GM06990 (cell line): Measurements from ENCODE around the gene PTPN13.

Source experiments
- DNase-seq: peaks from one replicate; pipeline ENCODE4 v3.0.0-alpha.2; 2011; ENCODE audit not compliant: insufficient read length; ENCODE audit errors: extremely low read depth
- H3K27me3 ChIP-seq: replicated peaks from 2 replicates; pipeline ENCODE4 v1.6.0; 2011; ENCODE audit warnings: low read length; ENCODE audit not compliant: control insufficient read depth, insufficient read depth
- H3K36me3 ChIP-seq: 2 replicates; pipeline ENCODE4 v1.5.1; 2011; ENCODE audit warnings: low read length; ENCODE audit not compliant: control insufficient read depth, insufficient read depth
- H3K4me3 ChIP-seq: replicated peaks from 2 replicates; pipeline ENCODE4 v1.5.1; 2011; ENCODE audit warnings: low read depth, mild to moderate bottlenecking, control low read depth, low read length
- CTCF ChIP-seq: IDR thresholded peaks from 2 replicates; pipeline ENCODE4 v1.5.1; 2011; ENCODE audit warnings: low read length, control low read depth, mild to moderate bottlenecking, inconsistent platforms; ENCODE audit not compliant: insufficient read depth, poor library complexity, severe bottlenecking

The PTPN13 gene

DNA sequence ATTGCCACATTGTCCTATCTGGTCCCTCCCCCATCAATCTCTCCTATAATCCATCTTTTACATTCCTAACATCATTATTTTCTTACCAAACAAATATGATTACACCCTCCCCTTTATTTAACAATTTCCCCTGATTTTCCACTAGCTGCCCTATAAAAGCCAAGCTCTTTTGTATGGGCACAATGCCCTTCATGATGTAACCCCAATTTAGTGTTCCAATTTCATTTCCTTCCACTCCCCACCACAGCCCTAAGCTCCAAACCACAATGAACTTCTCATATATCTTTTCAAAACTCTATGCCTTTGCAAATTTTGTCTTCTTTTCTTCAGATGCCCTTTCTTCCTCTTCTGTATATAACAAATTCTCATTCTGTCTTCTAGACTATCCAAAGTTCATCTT is 39.5 kb upstream of the PTPN13 start:
- DNase-seq, result no peak
- Histone ChIP-seq H3K4me3 (no peak overlapping the region), H3K36me3 (no peaks in the 10 kb centered on the region), H3K27me3 (no peaks in the 10 kb centered on the region; the same call in 1 of the 2 replicates)
- TF ChIP-seq CTCF, result no peak

GRCh38 chr4:86556791-86557415 is 37.2 kb upstream of the PTPN13 start:
- H3K36me3 ChIP-seq, result no peaks in the 10 kb centered on the region
- no peak overlapping the region for H3K4me3 ChIP-seq
- no peak for TF ChIP-seq CTCF
- DNase-seq, result peak; percentile 29
- no peaks in the 10 kb centered on the region for H3K27me3 ChIP-seq

- H3K36me3 ChIP-seq, result no peaks in the 10 kb centered on the region
- TF ChIP-seq CTCF, result no peak
Measured at GRCh38 chr4:86557526-86557925, 36.6 kb upstream of the PTPN13 start.

DNA sequence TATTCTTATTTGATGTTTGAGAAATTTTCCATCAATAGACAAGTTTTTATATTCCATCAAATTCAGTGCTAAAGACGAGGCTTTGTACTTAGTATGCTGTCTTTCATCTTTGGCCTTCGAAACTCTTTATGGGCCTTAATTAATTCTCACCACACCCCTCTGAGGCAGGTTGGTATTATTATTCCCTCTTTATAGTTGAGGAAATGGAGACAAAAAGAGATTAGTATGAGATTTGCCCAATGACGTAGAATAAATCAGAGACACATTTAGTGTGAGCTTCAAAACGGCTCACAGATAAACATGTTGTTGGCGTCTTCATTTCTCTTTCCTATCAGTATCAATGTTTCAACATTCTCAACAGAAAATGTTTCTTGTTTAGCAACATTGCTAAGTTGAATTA is 35.9 kb upstream of the PTPN13 start:
- no peak overlapping the region for H3K4me3 ChIP-seq
- TF ChIP-seq CTCF, result no peak
- DNase-seq, result no peak
- no peaks in the 10 kb centered on the region for H3K36me3 ChIP-seq
- no peaks in the 10 kb centered on the region for H3K27me3 ChIP-seq

More at GRCh38 chr4:86557526-86557925, 36.6 kb upstream of the PTPN13 start:
- DNase-seq, result peak; percentile 41
- no peaks in the 10 kb centered on the region for H3K27me3 ChIP-seq
- no peak overlapping the region for H3K4me3 ChIP-seq

DNA sequence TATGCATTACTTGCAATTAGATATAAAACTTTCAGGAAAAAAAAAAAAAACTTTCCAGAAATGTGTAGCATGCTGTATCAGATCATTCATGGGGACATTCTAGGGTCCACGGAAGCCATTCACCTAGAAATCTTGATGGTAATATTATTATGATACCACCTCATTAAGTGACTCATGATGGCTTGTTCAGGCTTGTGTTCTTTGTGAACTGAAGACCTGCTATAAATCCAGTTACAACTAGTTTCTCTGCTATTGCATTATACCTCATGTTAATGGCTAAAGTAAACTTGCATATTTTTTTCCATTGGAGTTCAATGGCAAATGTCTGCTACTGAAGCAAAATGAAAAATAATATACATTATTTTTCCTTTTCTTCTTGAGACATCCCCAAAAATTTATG is 35.3 kb upstream of the PTPN13 start:
- no peak for DNase-seq
- Histone ChIP-seq H3K27me3 (no peaks in the 10 kb centered on the region), H3K36me3 (no peaks in the 10 kb centered on the region), H3K4me3 (no peak overlapping the region)
- no peak for TF ChIP-seq CTCF

GRCh38 chr4:86560447-86560846 is 33.7 kb upstream of the PTPN13 start:
- TF ChIP-seq CTCF, result no peak

More at GRCh38 chr4:86560447-86560846, 33.7 kb upstream of the PTPN13 start:
- Histone ChIP-seq H3K36me3 (no peaks in the 10 kb centered on the region), H3K27me3 (no peaks in the 10 kb centered on the region), H3K4me3 (no peak overlapping the region)
- no peak for DNase-seq
